K562 (cell line): ENCODE measurements around the gene MXD3. TPM values are rescaled to one million over a fixed set of nuclear protein-coding genes. Genes with fewer than 3 reads are reported as not detected.

ENCODE experiments used
- ARID3B ChIP-seq: fragments of 250-450 bp; sonication (Bioruptor Pico); IDR thresholded peaks from 2 replicates; pipeline ENCODE4 v1.4.0; 2020; ENCODE audit warnings: borderline replicate concordance
- DIDO1 ChIP-seq: fragments of 450-650 bp; IDR thresholded peaks from 2 replicates; pipeline ENCODE4 v1.6.1; 2016; ENCODE audit warnings: low read depth, missing biosample characterization, missing genetic modification characterization
- FOXM1 ChIP-seq, 2 experiments: fragments of 450-650 bp in 1 of 2; sonication (generic) in 1 of 2; formaldehyde crosslinking in 1 of 2; IDR thresholded peaks; 2 replicates each; pipeline versions ENCODE4 v1.6.1 to v1.9.0; 2017 to 2022; ENCODE audit warnings: low read depth in 2 of 2, mild to moderate bottlenecking in 2 of 2, missing genetic modification reagents in 1 of 2, moderate library complexity in 1 of 2
- GABPA ChIP-seq: fragments of 200-800 bp; sonication (Bioruptor generic); conservative IDR thresholded peaks from 2 replicates; pipeline ENCODE4 v1.6.1; 2016; ENCODE audit warnings: low read depth, missing genetic modification characterization, missing compliant biosample characterization
- KLF10 ChIP-seq: fragments of 250-450 bp; sonication (Bioruptor Pico); IDR thresholded peaks from 2 replicates; pipeline ENCODE4 v1.6.1; 2021; ENCODE audit warnings: matching md5 sums
- KLF16 ChIP-seq: IDR thresholded peaks from 2 replicates; pipeline ENCODE4 v1.6.1; 2016; ENCODE audit warnings: antibody characterized with exemption
- MBD2 ChIP-seq: sonication (generic); IDR thresholded peaks from 2 replicates; pipeline ENCODE4 v1.6.1; 2016; ENCODE audit warnings: low read depth, borderline replicate concordance
- MIER1 ChIP-seq: fragments of 450-650 bp; IDR thresholded peaks from 2 replicates; pipeline ENCODE4 v1.6.1; 2016; ENCODE audit warnings: antibody characterized with exemption, mild to moderate bottlenecking, low read depth
- PRDM10 ChIP-seq: fragments of 450-650 bp; IDR thresholded peaks from 2 replicates; pipeline ENCODE4 v1.6.1; 2018; ENCODE audit not compliant: partially characterized antibody
- SLC30A9 ChIP-seq: fragments of 250-450 bp; sonication (Bioruptor Pico); IDR thresholded peaks from 2 replicates; pipeline ENCODE4 v1.8.0; 2022; ENCODE audit warnings: mild to moderate bottlenecking, moderate library complexity
- TFE3 ChIP-seq: fragments of 450-650 bp; formaldehyde crosslinking; IDR thresholded peaks from 2 replicates; pipeline ENCODE4 v1.4.0; 2020; ENCODE audit warnings: mild to moderate bottlenecking, mixed read lengths
- THAP7 ChIP-seq: fragments of 250-450 bp; sonication (Bioruptor Pico); IDR thresholded peaks from 2 replicates; pipeline ENCODE4 v1.5.0; 2021
- ZEB2 ChIP-seq: fragments of 450-650 bp; IDR thresholded peaks from 2 replicates; pipeline ENCODE4 v1.6.1; 2016
- polyA plus RNA-seq, 8 experiments: library from polyadenylated mRNA; depleted of rRNA in 4 of 8; stranded (reverse) in 5 of 8; unstranded in 3 of 8; fragments of >200 nt; fragmentation: Nextera tagmentation in 2 of 8; fragmentation: Illumina TruSeq in 1 of 8; extraction: Ambion mirVana in 2 of 8; extraction: Trizol in 1 of 8; gene quantifications; 2 replicates each; pipeline versions ENCODE4 v1.2.1 to v1.2.3, GENCODE V29; 2011 to 2014; ENCODE audit warnings: inconsistent platforms in 1 of 8, missing spikeins in 1 of 8
- total RNA-seq, 7 experiments: library from RNA; depleted of rRNA in 6 of 7; stranded (reverse); fragments of >200 nt in 6 of 7; fragmentation: Illumina TruSeq in 2 of 7; extraction: Trizol in 2 of 7; gene quantifications; 2 replicates each; pipeline versions ENCODE4 v1.2.1 to v1.2.3, GENCODE V29; 2011 to 2021; ENCODE audit warnings: low replicate concordance in 1 of 7
- TF ChIP-seq, protein P1 (sequence below), 3 experiments: IDR thresholded peaks in 2 of 3; conservative IDR thresholded peaks in 1 of 3; 2 replicates each; pipeline ENCODE4 v1.5.1; 2011 to 2012; ENCODE audit warnings: low read length in 3 of 3, mild to moderate bottlenecking in 3 of 3, control low read depth in 2 of 3, improper control_type of control experiment in 1 of 3, inconsistent platforms in 1 of 3, low read depth in 1 of 3, mixed read lengths in 1 of 3, moderate library complexity in 1 of 3; ENCODE audit not compliant: insufficient read depth in 2 of 3

Gene MXD3
- total and polyA plus RNA-seq, 9 of the 15 experiments (the other 6 are each of a cell fraction or from before 2014, with no cell fraction given) = 0.28 to 24.8 (median 4.5) TPM

- no peak for TF ChIP-seq TFE3 (CRISPR knock-in tag)
- TF ChIP-seq MIER1 = peak; percentile 33; the same call in 1 of the 2 replicates
- TF ChIP-seq THAP7 (CRISPR knock-in tag) = no peak
- peak; percentile 98 for TF ChIP-seq ZEB2
- TF ChIP-seq, protein P1, sequence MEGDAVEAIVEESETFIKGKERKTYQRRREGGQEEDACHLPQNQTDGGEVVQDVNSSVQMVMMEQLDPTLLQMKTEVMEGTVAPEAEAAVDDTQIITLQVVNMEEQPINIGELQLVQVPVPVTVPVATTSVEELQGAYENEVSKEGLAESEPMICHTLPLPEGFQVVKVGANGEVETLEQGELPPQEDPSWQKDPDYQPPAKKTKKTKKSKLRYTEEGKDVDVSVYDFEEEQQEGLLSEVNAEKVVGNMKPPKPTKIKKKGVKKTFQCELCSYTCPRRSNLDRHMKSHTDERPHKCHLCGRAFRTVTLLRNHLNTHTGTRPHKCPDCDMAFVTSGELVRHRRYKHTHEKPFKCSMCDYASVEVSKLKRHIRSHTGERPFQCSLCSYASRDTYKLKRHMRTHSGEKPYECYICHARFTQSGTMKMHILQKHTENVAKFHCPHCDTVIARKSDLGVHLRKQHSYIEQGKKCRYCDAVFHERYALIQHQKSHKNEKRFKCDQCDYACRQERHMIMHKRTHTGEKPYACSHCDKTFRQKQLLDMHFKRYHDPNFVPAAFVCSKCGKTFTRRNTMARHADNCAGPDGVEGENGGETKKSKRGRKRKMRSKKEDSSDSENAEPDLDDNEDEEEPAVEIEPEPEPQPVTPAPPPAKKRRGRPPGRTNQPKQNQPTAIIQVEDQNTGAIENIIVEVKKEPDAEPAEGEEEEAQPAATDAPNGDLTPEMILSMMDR (IDR thresholded peaks at IDR 0.05 in 2 of 3, conservative IDR thresholded peaks at IDR 0.05 in 1 of 3; ENCODE audit: insufficient read depth in 2 of 3, low read depth in 1 of 3, low read length in 3 of 3) = no peak
- peak; percentile 51 for TF ChIP-seq PRDM10
- peak; percentile 99 for TF ChIP-seq MBD2
- TF ChIP-seq KLF16 = no peak
- no peak for TF ChIP-seq ARID3B
- TF ChIP-seq FOXM1 (IDR thresholded peaks at IDR 0.05; ENCODE audit: low read depth) = peak; percentile 64; the same call in 1 of the 2 replicates
- 0 out of 2 replicates have a peak, but pooled peaks have one; percentile 53 for TF ChIP-seq FOXM1 (CRISPR knock-in tag; IDR thresholded peaks at IDR 0.05; ENCODE audit: low read depth)
- peak; percentile 92 for TF ChIP-seq DIDO1 (tag)
- no peak for TF ChIP-seq KLF10 (CRISPR knock-in tag)
- TF ChIP-seq GABPA = peak; percentile 100
- TF ChIP-seq SLC30A9 (CRISPR knock-in tag) = no peak
Observed at GRCh38 chr5:177351392-177352329, 40.0 kb upstream of the MXD3 start, which contains the start of gene LMAN2 (continued).
